GM12892 (cell line): Measurements from ENCODE around the gene AGFG2.

Experiments
- DNase-seq: peaks from one replicate; pipeline ENCODE4 v3.0.0; 2011; ENCODE audit not compliant: insufficient read length
- FAIRE-seq: peaks from 2 replicates; lab custom pipeline; 2011; peaks lifted over from hg19 to GRCh38; lab: Jason Lieb, UNC
- POLR2A ChIP-seq: IDR thresholded peaks from 2 replicates; pipeline ENCODE4 v1.6.1; 2011; ENCODE audit warnings: low read depth, low read length, control low read depth
- POLR2AphosphoS5 ChIP-seq: IDR thresholded peaks from 2 replicates; pipeline ENCODE4 v1.6.1; 2011; ENCODE audit warnings: low read depth, low read length, control low read depth
- TAF1 ChIP-seq: IDR thresholded peaks from 2 replicates; pipeline ENCODE4 v1.6.1; 2011; ENCODE audit warnings: low read depth, mild to moderate bottlenecking, control low read depth, low read length, borderline replicate concordance

Gene AGFG2

DNA sequence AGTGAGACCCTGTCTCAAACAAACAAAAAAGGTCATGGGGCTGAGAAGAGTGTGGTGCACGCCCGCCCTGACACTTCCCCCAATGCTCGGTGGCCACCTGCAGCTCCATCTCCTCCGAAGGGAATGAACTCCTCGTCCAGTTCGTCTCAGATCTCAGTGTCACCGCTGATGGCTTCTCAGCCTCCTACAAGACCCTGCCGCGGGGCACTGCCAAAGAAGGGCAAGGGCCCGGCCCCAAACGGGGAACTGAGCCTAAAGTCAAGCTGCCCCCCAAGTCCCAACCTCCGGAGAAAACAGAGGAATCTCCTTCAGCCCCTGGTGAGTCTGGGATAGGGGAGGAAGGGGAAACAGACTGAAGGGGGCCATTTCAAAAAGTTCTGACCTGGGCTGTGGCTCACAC is 67.3 kb downstream of the AGFG2 start:
- DNase-seq (no peak), FAIRE-seq (no peak)
- TF ChIP-seq TAF1 (no peak), POLR2A (no peak), POLR2AphosphoS5 (no peak)

DNA sequence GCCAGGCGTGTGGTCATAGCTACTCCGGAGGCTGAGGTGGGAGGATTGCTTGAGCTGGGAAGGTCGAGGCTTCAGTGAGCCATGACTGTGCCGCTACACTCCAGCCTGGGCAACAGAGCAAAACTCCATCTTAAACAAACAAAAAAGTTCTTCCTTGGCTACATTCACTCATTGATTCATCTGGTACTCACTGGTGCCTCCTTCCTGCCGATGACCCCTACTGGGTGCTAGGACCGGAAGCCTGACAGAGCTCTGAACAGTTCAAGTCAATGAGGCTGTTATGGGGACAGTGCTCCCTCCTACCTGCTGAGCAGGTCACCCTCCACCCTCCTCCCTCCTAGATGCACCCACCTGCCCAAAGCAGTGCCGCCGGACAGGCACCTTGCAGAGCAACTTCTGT is 68.1 kb downstream of the AGFG2 start:
- FAIRE-seq: no peak
- no peak for DNase-seq
- no peak for TF ChIP-seq POLR2AphosphoS5
- TF ChIP-seq TAF1: no peak
- no peak for TF ChIP-seq POLR2A

DNA sequence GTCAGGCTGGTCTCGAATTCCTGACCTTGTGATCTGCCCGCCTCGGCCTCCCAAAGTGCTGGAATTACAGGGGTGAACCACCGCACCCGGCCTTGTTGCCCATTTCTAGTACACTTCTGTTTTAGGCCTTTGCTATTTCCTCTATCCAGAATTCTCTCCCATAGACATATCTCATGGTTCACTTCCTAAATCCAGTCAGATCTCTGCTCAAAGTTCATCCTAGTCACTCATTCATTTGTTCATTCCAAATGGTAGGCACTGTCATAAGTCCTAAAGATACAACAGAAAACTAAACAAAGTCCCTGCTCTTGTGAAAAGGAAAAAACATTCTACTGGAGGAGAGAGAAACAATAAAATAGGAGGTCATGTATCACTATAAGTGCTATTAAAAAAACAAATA is 71.0 kb downstream of the AGFG2 start:
- FAIRE-seq: no peak

DNA sequence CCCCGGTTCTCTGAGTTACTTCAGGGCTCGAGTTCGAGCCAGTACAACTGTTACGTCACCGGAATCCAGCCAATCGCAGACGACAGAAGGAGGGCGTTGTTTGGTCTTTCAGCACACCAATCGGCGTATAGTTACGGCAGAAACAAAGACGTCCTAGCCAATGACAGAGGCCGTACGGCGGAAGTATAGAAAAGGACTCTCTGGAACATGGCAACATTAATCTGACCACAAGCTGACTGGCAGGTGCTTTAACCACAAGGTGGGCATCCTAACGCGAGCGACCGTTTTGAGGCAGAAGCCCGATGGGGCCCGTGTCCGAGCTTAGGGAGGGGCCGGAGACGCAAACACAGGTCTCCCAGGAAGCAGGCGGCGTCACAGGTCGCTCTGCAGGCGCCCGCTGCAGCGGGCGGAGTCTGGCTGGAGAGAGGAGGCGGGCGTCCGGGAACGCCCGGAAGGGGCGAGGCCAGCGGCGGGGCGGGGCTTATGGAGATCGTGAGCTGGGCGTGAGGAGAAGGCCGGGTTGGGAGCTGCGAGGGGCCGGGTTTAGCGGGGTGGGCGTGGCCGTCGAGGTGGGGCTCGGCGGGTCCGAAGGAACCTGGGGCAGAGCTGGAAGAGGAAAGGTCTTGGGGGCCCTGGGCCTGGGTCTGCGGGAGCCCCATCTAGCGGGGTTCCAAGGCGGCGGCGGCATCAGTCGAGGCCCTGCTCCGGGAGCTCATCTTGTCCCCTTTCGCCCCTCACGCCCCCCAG is 73.2 kb downstream of the AGFG2 start, which contains the start of gene MOSPD3:
MOSPD3 (plus strand) TSS at position 558 of the 747 bp plus-strand sequence. CDS start 252 bp downstream, outside the sequence.
- DNase-seq (peak; percentile 99), FAIRE-seq (peak; percentile 99)

More for the DNA sequence above, 71.0 kb downstream of the AGFG2 start:
- TF ChIP-seq POLR2A: no peak
- no peak for TF ChIP-seq POLR2AphosphoS5
- TF ChIP-seq TAF1: no peak
- no peak for DNase-seq

DNA sequence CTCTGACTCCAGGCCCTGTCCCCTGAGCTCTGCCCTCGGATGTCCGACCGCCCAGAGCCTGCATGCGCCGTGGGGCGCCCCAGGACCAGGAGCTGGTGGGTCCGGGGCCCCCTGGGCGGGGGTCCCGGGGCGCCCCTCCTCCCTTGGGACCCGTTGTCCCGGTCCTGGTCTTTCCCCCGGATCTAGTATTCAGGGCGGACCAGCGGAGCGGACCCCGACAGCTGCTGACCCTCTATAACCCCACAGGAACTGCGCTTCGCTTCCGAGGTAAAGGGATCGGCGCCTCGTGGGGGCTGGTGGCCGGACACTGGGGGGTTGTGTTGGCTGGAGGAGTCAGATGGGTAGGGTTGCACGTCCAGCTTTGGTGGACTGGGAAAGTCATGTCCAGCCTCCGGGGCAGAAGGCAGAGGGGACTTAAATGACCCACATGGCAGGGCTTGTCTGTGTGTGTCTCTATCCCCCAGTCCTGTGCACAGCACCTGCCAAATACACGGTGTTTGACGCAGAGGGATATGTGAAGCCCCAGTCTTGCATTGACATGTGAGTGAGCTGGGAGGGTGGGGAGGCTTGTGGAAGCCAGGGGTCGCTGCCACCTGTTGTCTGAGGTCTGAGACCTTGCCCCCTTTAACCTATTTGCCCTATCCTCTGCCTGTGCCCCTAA is 73.9 kb downstream of the AGFG2 start:
- no peak for DNase-seq
- FAIRE-seq: peak; percentile 82

More for the DNA sequence above, 73.2 kb downstream of the AGFG2 start, which contains the start of gene MOSPD3:
- no peak for TF ChIP-seq POLR2A
- TF ChIP-seq POLR2AphosphoS5: peak; percentile 72

DNA sequence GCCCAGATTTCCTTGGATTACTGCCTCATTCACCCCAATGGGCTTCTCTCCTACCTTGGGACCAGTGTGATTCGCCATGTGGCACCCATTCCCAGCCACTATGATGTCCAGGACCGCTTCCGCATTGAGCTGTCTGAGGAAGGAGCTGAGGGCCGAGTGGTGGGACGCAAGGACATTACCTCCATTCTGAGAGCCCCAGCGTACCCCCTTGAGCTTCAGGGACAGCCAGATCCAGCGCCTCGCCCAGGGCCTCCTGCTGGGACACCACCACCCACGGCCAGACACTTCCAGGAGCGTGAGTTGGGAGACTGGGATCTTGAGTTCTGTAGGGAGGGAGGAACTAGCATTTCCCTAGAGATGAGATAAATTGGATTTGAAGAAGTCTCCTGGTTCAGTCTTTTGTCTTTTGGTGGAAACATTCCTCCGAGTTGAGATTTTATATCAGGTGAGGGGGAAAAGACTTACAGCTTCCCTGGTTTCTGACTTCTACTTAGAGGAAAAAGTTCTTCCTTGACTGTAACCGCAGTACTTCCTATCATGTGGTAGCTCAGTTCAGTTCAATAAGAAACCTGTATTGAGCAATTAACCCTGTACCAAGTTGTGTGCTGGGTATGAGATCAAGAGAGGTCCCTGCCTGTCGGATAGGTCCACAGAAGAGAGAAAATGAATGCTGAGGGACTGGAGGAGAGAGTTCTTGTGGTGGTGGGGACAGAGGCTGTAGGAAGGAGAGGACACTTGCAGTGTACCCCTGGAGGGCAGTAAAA is 74.6 kb downstream of the AGFG2 start:
- DNase-seq (no peak), FAIRE-seq (no peak)
- TF ChIP-seq POLR2A (no peak), TAF1 (no peak), POLR2AphosphoS5 (no peak)

More for the DNA sequence above, 73.9 kb downstream of the AGFG2 start:
- TF ChIP-seq POLR2AphosphoS5 (no peak), POLR2A (no peak), TAF1 (no peak)

DNA sequence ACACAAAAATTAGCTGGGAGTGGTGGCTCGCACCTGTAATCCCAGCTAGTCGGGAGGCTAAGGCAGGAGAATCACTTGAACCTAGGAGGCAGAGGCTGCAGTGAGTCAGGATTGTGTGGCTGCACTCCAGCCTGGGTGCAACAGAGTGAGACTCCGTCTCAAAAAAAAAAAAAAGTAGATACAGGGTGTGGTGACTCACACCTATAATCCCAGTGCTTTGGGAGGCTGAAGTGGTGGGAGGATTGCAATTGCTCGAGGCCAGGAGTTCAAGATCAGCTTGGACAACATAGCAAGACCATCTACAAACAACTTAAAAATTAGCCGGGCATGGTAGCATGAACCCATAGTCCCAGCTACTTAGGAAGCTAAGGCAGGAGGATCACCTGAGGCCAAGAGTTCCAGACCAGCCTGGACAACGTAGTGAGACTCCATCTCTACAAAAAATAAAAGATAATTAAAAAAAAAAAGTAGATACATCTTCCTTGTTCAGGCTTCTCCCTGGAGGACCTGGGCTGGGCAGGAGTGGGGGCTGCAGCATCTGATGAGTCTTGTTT is 75.4 kb downstream of the AGFG2 start:
- DNase-seq (no peak), FAIRE-seq (no peak)
- TF ChIP-seq POLR2A (no peak), POLR2AphosphoS5 (no peak), TAF1 (no peak)
